Stimulated activated effector memory CD8-positive, alpha-beta T cell treated with anti-CD3 and anti-CD28 coated beads, Interleukin-12 subunit alpha, Interleukin-12 subunit beta, amount 100 ng/mL, for 72 hours (primary cell): Measurements from ENCODE around the gene NUP43.

Experiments
- ATAC-seq: fragments of 150-1000 bp; cut with Tn5 transposase; 2 replicates; pipeline ENCODE4 v1.10.0; 2021
- DNase-seq, 2 donors: peaks; one replicate each; pipeline ENCODE4 v3.0.0; 2021 to 2022; ENCODE audit warnings: low spot score in 2 of 2
- H3K27ac Mint-ChIP-seq: one replicate; pipeline ENCODE4 v1.8.0; 2022; ENCODE audit warnings: mild to moderate bottlenecking, mixed read lengths
- H3K36me3 Mint-ChIP-seq: one replicate; pipeline ENCODE4 v1.8.0; 2022; ENCODE audit warnings: mild to moderate bottlenecking, mixed read lengths
- H3K4me1 Mint-ChIP-seq: one replicate; pipeline ENCODE4 v1.8.0; 2022; ENCODE audit warnings: mixed read lengths
- H3K4me3 Mint-ChIP-seq: one replicate; pipeline ENCODE4 v1.8.0; 2022; ENCODE audit warnings: mild to moderate bottlenecking, mixed read lengths
- H3K9me3 Mint-ChIP-seq: one replicate; pipeline ENCODE4 v1.8.0; 2022; ENCODE audit warnings: mixed read lengths

The NUP43 gene

DNA sequence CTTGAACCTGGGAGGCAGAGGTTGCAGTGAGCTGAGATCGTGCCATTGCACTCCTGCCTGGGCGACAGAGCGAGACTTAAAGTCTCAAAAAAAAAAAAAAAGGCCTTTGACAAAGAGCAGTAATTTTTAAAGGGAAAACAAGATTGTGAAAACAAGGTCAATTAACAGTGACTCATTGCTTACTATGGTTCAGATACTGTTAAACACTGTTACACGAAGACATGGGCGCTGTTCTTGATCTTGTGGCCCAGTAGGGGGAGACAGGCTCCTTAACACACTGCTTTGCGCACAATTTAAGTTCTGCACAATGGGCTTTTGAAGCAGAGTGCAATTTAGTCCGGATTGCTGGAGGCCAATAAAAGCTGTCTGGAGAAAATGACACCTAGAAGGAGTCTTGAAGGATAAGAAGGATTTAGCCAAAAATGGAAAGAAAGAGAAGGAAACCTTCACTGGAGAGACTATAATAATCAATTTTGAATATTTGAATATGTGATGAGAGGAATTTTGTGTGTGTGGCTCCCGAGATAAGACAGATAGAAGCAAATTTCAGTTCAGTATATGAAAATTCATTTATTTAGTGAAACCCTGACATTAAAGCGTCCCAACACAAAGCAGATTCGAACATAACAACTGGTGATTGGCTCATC lies 22.4 kb downstream of the NUP43 start:
- H3K4me1 Mint-ChIP-seq: peaks cover 13% of the 10 kb centered on the region
- DNase-seq: no peak
- H3K9me3 Mint-ChIP-seq: no peaks in the 10 kb centered on the region
- H3K4me3 Mint-ChIP-seq: no peak overlapping the region
- peak; percentile 92 for ATAC-seq
- no peak overlapping the region for H3K27ac Mint-ChIP-seq
- peaks cover 65% of the 10 kb centered on the region for H3K36me3 Mint-ChIP-seq

DNA sequence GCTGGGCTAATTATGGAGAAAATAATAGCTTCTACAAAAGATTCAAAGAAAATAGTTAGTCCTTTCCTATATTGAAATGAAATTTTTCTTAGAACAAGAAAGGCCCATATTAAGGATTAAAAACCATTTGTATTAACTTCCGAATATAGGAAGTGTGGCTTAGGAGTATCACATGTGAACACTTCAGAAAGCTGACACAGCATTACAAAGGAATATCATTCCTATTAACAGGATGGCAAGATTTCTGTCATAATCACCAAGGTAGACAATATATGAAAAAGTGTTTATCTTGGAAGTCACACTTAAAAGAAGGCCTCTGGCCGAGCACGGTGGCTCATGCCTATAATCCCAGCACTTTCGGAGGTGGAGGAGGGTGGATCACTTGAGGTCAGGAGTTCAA lies 23.1 kb downstream of the NUP43 start:
- Mint-ChIP-seq H3K36me3 (peaks cover 62% of the 10 kb centered on the region), H3K27ac (no peak overlapping the region), H3K4me3 (no peak overlapping the region), H3K4me1 (peaks cover 6% of the 10 kb centered on the region), H3K9me3 (no peaks in the 10 kb centered on the region)
- ATAC-seq (no peak), DNase-seq (no peak)

DNA sequence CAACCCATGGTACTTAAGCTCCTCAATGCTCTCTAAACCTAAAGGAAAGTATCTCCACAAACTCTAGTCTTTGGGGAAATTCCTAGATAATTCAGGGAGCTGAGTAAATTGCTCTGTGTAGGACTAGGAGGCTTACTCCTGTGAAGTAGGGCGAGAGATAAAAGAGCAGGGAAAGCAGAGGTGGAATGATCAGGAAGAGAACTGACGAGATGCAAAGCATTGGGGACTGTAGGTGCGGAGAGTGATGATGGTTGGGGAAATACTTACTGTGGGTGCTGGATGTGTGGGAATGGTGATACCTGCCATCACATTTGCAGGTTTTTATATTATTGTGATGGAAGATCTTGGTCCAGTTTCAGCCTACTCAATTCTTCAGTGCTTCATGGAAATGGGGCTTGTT lies 26.8 kb downstream of the NUP43 start:
- ATAC-seq: no peak
- no peaks in the 10 kb centered on the region for H3K9me3 Mint-ChIP-seq
- no peak for DNase-seq
- H3K36me3 Mint-ChIP-seq: peaks cover 50% of the 10 kb centered on the region
- H3K27ac Mint-ChIP-seq: no peak overlapping the region
- no peak overlapping the region for H3K4me3 Mint-ChIP-seq
- H3K4me1 Mint-ChIP-seq: peaks cover 14% of the 10 kb centered on the region

DNA sequence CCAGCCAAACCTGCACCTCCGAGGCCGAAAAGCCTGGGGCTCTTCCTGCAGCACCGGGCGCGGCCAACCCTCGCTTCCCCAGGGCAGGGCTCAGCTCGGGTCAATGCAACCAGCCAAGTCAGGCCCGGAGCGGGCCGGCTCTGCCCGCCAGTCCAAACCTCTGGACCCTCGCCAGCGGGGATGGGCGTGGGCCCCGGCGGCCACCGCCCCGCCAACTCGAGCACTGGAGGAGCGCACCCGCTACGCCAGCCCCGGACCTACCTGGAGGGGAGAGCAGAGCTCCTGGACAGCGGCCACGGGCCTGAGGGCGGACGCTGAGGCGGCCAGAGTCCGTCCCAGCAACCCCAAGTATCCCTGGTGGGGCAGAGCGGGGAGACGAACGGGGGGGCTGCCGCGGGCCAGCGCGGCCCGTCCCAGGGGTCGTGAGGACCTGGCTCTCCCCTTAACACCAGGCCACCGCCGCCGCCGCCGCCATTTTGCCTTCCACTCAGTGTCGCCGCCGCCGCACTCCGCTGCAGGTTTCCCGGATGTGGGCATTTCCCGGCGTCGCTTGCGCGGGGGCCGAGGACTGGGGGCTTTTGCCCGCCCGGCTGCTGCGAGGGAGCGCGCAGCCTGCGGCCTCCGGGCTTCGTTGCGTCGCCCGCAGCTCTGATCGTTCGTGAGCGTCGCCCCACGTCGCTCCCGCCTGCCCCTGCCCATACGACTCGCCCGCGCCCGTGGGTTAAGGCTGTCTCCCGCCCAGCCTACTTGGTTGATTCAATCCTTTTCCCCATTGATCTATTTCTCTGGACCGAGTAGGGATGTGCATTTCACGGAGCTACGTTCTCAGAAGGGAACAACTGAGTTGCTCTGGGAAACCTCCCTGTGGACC lies 28.5 kb downstream of the NUP43 start, which contains the start of gene LATS1:
Gene LATS1 (minus strand): TSS at position 514 of the 871 bp plus-strand sequence. CDS start 15,975 bp downstream, outside the sequence.
- H3K36me3 Mint-ChIP-seq: peaks cover 48% of the 10 kb centered on the region
- peak within 1 kb of the TSS; percentile 91 for H3K4me3 Mint-ChIP-seq
- no peaks in the 10 kb centered on the region for H3K9me3 Mint-ChIP-seq
- H3K27ac Mint-ChIP-seq: peak within 1 kb of the TSS; percentile 99
- H3K4me1 Mint-ChIP-seq: peaks cover 8% of the 10 kb centered on the region
- DNase-seq (peak; percentile 89 to 97), ATAC-seq (peak; percentile 96)

DNA sequence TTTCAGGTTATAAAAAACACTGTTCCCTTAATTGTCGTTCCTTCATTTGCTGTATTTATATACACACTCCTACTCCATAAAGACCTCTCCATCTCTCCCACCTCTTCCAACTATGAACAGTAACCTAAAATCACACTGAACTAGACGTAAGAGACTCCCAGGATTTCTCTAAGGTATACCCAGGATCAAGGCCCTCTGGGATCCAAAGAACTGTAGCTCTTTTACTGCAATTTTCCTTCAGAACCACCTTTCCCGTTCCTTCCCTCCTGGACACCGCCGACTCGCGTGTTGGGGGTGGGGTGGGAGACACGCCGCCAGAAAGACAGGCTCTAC lies 29.1 kb downstream of the NUP43 start:
- no peaks in the 10 kb centered on the region for H3K9me3 Mint-ChIP-seq
- DNase-seq (no peak), ATAC-seq (no peak)
- peak overlapping the region; percentile 91 for H3K4me3 Mint-ChIP-seq
- peaks cover 47% of the 10 kb centered on the region for H3K36me3 Mint-ChIP-seq
- H3K27ac Mint-ChIP-seq: peak overlapping the region; percentile 99
- peaks cover 8% of the 10 kb centered on the region for H3K4me1 Mint-ChIP-seq

DNA sequence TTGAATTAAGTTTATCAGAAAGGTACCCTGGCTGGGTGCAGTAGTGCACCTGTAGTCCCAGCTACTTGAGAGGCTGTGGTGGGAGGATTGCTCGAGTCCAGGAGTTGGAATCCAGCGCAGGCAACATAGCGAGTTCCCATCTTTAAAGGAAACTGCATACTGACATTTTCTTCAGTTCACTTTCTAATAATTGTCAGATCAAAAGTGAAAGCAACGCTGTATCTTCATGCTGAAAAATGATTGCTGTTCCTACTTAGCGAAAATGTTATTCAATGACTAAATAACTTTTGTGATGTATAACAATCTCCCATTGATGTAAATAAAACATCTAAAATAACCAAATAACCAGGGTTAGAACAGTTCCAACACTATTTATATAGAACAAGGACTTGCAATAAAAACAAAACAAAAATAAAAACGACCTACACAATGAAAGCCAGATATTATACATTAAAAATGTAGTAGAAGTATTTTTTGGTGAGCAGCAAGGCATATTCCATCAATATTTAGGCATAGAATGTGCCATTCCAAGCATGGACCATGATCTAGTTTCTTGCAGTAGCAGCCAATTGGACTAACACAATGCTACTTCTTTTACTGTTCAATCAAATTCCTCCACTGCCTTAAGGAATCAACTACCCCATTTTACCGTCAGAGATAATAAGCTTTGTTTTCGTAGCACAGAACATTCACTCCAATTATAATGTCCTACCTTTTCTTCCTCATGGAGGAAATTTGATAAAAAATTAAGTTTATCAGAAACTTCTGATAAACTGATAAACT lies 30.0 kb downstream of the NUP43 start:
- Mint-ChIP-seq H3K4me3 (peak overlapping the region; percentile 91), H3K9me3 (no peaks in the 10 kb centered on the region), H3K27ac (peak overlapping the region; percentile 99), H3K36me3 (peaks cover 49% of the 10 kb centered on the region), H3K4me1 (peaks cover 15% of the 10 kb centered on the region)
- no peak for DNase-seq
- ATAC-seq: no peak

DNA sequence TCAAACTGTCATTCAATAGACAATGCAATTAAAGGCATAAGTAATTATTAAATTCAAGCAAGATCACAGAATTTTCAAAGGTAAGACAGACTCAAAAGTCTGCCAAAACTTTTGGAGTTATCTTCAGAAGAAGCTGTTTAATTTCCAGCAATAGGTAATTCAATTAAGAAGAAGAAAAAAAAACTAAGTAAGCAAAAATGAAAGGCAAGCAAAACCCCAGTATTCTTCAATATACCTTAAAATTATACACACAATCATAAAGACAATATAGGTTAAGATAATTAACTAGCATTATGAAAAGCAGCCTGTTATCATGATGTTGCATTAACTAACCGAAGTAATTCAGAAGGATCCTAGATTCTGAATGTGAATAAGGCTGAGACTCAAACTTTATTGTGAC lies 31.9 kb downstream of the NUP43 start:
- peaks cover 31% of the 10 kb centered on the region for H3K4me1 Mint-ChIP-seq
- H3K27ac Mint-ChIP-seq: no peak overlapping the region
- peaks cover 53% of the 10 kb centered on the region for H3K36me3 Mint-ChIP-seq
- no peaks in the 10 kb centered on the region for H3K9me3 Mint-ChIP-seq
- H3K4me3 Mint-ChIP-seq: no peak overlapping the region
- no peak for ATAC-seq
- DNase-seq: no peak

DNA sequence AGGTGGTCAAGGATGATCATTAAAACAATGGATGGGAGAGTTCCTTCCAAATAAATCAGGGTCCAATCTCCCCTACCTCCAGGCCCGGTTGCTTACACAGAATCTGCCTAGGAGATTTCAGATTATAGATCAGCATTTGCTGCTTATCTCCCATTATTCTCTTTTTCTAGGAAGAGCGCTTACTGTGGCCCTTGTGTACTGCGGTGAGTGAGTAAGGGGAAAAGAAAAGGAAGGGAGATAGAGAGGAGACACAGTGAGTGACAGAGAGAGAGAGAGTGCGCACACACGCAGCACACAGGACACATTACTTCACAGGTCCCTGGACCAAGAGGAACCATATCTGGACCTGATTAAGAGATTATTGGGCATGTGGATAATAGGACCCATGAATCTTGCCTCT lies 34.6 kb downstream of the NUP43 start:
- Mint-ChIP-seq H3K4me1 (peaks cover 45% of the 10 kb centered on the region), H3K9me3 (no peaks in the 10 kb centered on the region), H3K4me3 (no peak overlapping the region), H3K36me3 (peaks cover 54% of the 10 kb centered on the region), H3K27ac (peak overlapping the region; percentile 33)
- ATAC-seq (no peak), DNase-seq (no peak)

DNA sequence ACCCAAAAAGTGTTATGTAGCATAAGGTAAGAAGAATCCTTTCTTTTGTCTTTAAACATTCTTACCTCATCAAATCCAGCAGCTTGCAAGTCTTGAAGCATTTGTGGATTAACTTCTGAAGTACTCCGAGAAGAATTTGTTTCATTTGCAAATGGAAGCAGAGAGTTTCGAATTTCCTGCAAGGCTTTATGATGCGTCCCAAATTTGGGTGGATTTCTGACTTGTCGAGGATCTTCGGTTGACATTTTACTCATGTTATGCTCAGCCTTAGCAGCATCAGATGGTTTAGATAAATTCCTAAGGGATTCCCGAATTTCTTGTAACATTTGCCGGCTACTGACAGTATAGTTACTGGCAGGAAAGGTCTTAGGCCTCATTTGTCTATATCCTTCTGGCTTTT lies 44.6 kb downstream of the NUP43 start:
- Mint-ChIP-seq H3K4me3 (no peak overlapping the region), H3K4me1 (peaks cover 22% of the 10 kb centered on the region), H3K9me3 (no peaks in the 10 kb centered on the region), H3K36me3 (peaks cover 69% of the 10 kb centered on the region), H3K27ac (no peak overlapping the region)
- DNase-seq (no peak), ATAC-seq (no peak)

DNA sequence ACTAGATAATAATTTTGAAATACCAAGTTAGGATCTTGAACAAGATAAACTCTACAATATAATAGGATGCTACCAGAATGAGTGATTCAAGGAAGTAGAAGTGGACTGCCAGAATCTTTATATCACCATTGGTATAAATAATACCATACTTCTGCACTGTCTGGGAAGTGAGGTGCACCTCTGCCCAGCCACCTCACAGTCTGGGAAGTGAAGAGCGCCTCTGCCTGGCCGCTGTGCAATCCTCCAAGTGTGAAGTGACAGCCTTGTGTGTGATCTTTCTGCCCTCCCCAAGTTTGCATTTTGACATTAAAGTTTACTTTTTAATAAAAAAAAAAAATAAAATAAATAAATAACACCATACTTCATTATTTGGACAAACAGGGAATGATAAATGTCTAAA lies 47.2 kb downstream of the NUP43 start:
- Mint-ChIP-seq H3K9me3 (no peaks in the 10 kb centered on the region), H3K4me3 (no peak overlapping the region), H3K27ac (no peak overlapping the region), H3K4me1 (peaks cover 7% of the 10 kb centered on the region), H3K36me3 (peaks cover 74% of the 10 kb centered on the region)
- no peak for DNase-seq
- ATAC-seq: no peak

DNA sequence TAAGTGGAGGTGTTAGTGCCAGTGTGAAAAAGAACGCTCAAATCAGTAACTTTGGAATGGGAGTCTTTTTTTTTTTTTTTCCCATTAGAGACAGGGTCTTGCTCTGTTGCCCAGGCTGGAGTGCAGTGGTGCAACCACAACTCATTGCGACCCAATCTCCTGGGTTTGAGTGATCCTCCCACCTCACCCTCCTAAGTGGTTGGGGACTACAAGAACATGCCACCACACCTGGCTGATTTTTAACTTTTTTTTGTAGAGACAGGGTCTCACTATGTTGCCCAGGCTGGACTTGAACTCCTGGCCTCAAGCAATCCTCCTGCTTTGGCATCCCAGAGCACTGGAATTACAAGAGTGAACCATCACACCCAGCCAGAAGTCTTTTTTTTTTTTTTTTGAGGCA lies 48.2 kb downstream of the NUP43 start:
- DNase-seq (no peak), ATAC-seq (no peak)
- Mint-ChIP-seq H3K9me3 (no peaks in the 10 kb centered on the region), H3K4me1 (peaks cover 7% of the 10 kb centered on the region), H3K27ac (no peak overlapping the region), H3K36me3 (peaks cover 84% of the 10 kb centered on the region), H3K4me3 (no peak overlapping the region)

DNA sequence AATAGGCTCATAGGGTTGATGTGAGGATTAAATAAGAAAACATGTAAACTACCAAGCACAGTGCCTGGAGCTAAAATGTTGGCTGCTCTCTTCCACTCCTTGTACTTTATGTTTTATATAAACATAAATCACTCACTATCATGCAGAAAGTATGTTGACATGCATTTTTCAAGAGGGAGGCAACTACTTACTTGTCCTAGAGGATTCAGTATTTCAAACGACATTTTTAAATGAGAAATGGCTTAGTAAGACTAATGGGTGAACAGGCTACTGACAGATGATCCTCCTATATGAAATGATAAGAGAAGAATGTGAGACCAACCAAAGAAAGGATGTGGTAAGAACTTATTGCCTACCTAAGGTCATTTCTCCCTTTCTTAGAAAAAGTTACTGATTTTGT lies 49.4 kb downstream of the NUP43 start:
- Mint-ChIP-seq H3K27ac (no peak overlapping the region), H3K36me3 (peaks cover 95% of the 10 kb centered on the region), H3K9me3 (no peaks in the 10 kb centered on the region), H3K4me1 (peaks cover 10% of the 10 kb centered on the region), H3K4me3 (no peak overlapping the region)
- DNase-seq: no peak
- ATAC-seq: no peak

DNA sequence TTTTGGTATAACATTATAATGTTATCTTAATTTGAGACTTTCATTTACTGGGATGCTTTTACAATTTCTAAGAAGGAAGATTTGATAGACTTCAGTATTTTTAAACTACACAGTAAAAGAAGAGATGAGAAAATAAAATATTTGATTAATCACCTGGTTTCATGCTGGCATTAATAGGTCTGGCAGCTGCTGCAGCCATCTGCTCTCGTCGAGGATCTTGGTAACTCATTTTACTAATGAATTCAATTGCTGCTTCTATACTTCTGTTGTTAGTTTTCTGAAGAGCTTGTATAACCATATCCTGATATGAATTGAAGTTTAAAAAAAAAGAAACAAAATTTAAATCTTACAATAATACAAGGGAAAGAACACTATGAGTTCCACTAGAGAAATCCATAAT lies 51.4 kb downstream of the NUP43 start:
- no peak overlapping the region for H3K4me3 Mint-ChIP-seq
- no peak overlapping the region for H3K27ac Mint-ChIP-seq
- no peak for DNase-seq
- ATAC-seq: no peak
- peaks cover 15% of the 10 kb centered on the region for H3K4me1 Mint-ChIP-seq
- H3K36me3 Mint-ChIP-seq: peaks cover 94% of the 10 kb centered on the region
- H3K9me3 Mint-ChIP-seq: no peaks in the 10 kb centered on the region

DNA sequence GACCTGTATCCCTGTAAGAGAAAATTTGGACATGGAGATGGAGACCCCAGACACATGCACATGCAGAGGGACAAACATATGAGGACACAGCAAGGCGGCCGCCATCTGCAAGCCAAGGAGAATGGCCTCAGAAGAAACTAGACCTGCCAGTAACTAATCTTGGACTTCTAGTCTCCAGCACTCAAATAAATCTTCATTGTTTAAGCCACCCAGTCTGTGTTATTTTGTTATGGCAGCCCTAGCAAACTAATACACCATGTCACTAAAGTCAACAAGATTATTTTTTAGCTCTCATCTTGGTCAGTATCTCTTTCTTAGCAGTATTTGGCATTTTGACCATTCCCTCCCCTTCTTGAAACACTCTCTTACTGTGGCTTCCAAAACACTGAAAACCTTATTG lies 55.1 kb downstream of the NUP43 start:
- DNase-seq (no peak), ATAC-seq (no peak)
- Mint-ChIP-seq H3K4me3 (no peak overlapping the region), H3K27ac (no peak overlapping the region), H3K36me3 (peaks cover 87% of the 10 kb centered on the region), H3K4me1 (peaks cover 30% of the 10 kb centered on the region), H3K9me3 (no peaks in the 10 kb centered on the region)

DNA sequence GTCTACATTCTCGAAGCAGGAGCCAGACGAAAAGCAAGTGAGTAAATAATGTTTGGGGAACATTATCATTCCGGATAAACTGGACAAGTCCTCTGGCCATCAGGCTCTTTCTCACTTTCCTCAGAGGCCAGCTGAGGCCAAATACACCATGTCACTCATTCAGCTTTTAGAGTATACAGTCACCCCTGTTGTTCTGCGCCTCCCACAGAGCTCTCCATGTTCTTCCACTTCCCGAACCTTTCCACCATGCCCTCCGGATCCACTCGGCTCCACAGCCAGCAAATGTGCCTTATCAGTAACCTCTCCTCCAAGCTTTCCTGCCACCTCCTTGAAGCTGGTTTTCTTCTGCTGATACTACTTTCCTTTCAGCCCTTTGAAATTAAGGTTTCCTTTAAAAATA lies 60.1 kb downstream of the NUP43 start:
- Mint-ChIP-seq H3K4me1 (peaks cover 31% of the 10 kb centered on the region), H3K36me3 (peaks cover 85% of the 10 kb centered on the region), H3K27ac (peak overlapping the region; percentile 29), H3K9me3 (no peaks in the 10 kb centered on the region), H3K4me3 (no peak overlapping the region)
- DNase-seq (no peak), ATAC-seq (no peak)
